GM18870 (cell line): ENCODE data around the gene ACAD9.
"Not testable (repeated sequence)": the region's sequence is repeated elsewhere in the genome, so short reads cannot be mapped to it uniquely, and the experiment has no call there.

Source experiments
- ATAC-seq: cut with Tn5 transposase; IDR thresholded peaks from one replicate; pipeline ENCODE4 v1.9.1; 2021; ENCODE audit warnings: moderate library complexity; ENCODE audit not compliant: unreplicated experiment

Gene ACAD9

DNA sequence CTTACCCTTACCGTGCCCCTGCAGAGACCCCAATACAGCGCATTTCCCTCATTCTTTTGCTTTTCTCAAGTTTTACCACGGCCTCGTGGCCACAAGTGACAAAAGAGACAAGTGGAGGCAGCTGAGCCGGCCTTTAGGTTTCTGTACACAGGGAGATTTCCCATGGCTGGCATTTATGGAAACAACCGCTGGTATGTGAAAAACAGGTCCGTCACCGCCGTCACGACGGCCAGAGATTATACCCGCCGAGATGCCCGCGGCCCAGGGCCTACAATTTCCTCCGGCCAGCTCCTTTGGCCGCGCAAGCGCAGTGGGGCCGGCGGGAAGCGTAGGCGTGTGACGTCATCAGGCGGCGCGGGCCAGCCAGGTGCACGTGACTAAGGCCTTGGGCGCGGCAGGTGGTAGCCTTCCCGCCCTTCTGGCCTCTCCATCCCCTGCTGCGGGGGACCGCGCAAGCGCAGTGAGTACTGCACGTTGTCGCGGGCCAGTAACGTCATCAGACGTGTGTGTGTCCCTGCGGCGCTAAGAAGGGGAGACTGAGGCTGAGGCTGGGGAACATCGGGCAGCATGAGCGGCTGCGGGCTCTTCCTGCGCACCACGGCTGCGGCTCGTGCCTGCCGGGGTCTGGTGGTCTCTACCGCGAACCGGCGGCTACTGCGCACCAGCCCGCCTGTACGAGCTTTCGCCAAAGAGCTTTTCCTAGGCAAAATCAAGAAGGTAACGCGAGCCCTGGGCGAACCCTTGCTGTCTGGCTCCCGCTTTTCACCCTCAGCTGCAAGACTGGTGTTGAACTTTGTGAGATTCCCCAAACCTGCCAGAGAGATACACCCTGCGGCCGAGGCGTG is at the start of gene ACAD9:
ACAD9 (plus strand) TSS at position 496 of the 845 bp plus-strand sequence; CDS start at position 568, 72 bp downstream.
- peak; percentile 80 for ATAC-seq

DNA sequence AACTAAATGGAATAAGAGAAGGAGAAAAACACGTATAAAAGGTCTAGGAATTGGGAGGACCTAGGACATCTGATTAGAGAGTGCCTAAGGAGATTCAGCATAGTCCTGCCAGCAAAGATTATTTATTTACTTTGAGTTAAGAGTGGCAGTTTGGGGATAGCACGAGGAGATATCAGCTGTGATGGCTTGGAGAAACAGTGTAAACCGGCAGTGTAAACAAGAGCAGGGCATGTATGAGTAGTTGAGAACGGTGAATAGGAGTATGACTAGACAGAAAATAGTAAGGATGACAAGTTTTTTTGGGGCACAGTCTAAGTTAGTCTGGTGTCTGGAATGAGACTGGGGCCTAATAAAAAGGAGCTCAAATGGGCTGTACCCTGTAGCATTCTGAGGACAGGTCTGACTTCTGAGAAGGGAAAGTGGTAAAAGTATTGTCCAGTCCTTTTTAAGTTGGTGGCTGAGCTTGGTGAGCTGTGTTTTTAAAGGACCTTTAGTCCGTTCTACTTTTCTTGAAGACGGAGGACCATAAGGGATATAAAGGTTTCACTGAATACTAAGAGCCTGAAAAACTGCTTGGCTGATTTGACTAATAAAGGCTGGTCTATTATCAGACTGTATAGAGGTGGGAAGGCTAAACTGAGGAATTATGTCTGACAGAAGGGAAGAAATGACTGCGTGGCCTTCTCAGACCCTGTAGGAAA is 49.3 kb upstream of the ACAD9 start:
- ATAC-seq, result not testable (repeated sequence)

DNA sequence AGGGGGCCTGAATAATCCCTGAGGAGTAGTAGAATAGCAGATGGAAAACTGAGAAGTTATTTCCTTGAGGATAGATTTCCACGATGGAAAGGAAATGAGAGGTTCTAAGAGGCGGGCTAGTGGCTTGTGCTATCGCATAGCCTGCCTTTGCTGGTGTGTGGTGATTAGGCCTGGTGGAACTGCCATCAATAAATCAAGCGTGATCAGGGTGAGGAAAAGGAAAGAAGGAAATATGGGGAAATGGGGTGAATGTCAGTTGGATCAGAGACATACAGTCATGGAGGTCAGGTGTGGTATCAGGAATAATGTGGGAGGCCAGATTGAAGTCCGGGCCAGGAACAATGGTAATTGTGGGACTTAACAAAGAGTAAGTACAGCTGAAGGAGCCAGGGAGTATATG is 48.7 kb upstream of the ACAD9 start:
- ATAC-seq, result not testable (repeated sequence)

DNA sequence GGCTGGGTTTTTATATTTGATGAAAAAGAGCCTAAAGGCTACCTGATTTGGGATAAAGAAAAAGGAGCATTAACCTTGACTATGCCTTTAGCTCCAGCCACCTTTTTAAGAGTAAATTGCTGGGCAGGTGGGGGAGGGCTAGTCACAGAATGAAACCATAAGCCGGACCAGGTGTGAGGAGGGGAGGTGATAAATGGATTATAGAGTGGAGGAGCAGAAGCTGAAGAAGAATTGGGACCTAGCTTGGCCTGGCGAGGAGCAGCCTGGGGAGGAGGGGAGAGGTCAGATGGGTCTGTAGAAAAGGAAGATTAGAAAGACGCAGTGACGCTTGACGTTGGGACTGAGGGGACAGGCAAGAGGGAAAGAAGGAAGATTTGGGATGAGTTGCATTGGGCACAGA is 46.4 kb upstream of the ACAD9 start:
- not testable (repeated sequence) for ATAC-seq

DNA sequence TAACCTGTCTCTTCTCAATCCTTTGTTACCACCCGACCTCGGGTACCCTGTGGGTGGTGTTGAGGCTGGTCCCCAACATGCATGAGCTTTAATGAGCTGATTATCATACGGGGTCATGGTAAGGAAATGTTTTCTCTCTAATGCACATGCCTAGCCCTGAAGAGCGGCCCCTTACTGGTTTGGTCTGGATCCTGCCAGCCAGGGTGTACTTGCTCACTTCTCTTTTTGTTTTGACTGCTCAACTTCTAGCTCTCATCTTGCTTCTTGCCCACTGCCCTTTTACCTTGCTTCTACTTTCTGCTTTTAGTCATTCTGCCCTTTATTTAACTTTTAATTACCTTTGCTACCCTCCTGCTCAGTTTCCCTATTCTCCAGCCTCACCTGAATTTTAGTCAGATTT is 44.3 kb upstream of the ACAD9 start:
- no peak for ATAC-seq

DNA sequence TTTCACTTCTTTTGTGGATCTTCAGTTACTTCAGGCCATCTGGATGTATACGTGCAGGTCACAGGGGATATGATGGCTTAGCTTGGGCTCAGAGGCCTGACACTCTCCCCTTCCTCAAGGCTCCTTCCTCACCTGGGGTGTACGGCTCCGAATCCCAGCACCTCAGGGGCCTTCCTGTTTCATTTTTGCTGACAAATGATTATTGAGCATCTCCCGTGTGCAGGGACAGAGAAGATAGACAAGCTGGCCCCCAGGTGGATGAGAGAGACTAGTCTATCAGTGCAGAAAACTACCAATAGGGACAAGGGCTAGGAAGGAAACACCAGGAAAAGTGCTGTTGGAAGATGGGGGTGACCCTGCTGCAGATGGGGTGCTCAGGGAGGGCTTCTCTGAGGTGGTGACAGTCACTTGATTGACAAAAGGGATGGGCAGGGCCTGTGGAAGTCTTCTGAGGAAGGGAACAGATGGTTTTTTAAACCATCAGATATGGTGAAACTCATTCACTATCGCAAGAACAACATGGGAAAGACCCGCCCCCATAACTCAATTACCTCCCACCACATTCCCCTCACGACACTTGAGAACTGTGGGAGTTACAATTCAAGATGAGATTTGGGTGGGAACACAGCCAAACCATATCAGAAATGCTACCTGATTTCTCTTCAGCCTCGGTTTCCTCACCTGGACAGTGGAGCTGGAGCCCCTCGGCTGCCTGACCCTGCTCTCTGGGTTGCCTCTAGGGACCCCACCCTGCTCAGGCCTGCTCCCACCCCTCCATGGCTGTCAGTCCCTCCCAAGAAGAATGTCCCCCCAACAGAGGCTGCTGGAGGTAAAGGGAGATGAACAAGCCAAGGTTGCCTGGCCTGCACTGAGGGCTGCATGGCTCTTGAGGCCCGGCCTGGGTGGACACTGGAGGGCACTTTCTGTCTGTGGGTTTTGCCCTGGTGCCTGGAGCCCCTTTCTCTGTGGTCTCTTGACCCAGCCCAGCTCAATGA is 37.2 kb upstream of the ACAD9 start:
- ATAC-seq, result no peak

DNA sequence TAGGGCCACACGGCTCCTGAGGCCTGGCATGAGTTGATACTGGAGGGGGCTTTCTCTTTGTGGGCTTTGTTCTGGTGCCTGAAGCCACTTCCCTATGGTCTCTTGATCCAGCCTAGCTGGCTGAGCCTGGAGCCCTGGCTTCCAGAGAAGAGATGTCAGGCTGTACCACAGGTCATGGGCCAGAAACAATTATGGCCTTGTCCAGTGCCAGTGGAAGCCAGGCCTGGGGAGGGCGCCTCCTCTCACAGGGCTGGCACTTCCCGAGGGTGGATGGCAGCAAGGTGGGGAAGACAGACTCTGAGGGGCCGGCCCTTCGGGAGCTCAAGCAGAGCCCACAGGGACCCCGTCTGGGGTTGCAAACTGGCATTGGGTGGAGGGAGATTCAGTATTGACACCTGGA is 34.9 kb upstream of the ACAD9 start:
- no peak for ATAC-seq

DNA sequence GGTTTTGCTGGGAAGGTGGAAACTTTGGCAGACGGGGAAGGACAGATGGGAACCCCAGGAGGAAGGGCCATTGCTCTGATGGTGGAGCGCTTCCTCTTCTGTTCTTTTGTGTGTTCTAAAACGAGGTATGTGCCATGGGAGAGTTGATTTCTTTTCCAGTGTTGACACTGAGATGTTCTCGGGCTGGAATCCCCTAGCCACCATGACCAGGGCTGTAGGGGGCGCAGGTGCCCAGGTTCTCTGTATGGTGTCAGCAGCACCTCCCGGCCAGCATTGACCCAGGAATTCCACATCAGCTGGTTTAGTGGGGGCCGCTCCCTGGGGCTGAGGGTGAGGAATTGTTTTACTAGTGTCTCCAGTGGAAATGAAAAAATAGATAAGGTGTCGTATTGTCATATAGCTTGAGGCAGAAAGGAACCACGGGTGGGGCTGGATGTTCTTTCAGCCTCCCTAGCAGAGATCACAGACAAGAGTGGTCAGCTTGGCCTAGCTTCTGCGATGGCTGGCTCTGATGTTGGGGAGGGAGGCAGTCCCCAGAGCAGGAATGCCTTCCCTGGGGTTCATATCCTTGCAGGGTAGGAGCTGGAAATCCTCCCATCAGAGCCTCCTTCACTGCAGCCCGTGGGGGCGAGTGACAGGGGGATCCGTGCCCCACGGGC is 34.2 kb upstream of the ACAD9 start:
- no peak for ATAC-seq

DNA sequence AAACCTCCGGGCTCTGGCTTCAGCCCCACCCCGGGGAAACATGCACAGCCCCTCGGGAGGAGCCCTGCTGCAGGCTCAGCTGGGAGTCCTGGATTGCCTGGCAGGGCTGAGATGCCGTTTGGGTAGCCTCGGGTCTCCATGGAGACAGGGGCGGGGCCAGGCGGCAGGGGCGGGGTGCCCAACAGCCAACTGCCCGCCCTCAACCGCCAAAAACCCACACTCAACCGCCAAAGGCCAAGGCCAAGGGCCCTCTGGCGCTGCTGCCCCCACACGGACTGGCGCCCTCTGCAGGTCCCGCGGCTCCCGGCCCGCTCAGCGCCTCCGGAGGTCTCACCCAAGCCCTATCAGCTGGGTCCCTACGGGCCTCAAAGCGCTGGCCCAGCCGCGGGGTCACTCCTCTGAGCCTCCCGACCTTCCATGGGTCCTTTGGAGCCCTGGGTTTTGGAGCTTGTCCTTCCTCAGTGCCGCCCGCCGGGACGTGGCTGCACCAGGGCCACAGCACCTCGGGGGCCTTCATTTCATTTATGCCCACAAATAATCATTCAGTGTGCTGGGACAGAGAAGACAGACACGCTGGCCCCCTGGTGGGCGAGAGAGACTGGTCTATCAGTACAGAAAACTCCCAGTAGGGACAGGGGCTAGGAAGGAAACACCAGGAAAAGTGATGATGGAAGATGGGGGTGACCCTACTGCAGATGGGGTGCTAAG is 33.5 kb upstream of the ACAD9 start:
- ATAC-seq, result no peak

DNA sequence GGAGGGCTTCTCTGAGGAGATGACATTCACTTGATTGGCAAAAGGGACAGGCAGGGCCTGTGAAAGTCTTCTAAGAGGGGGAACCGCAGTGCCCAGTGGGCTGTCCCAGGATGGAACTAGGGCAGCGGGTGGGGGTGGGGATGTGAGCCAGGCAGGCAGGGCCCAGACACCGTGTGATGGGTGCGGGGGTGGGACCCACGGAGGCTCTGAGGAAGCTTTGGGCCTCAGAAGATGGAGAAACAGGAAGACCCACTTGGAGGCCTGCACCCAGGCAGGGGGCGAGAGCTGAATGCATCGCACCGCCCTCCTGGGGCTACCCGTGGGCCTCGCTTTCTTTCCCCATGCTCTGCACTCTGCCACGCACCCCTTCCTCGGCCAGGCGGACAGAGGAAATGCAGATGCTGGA is 32.9 kb upstream of the ACAD9 start:
- ATAC-seq, result no peak

DNA sequence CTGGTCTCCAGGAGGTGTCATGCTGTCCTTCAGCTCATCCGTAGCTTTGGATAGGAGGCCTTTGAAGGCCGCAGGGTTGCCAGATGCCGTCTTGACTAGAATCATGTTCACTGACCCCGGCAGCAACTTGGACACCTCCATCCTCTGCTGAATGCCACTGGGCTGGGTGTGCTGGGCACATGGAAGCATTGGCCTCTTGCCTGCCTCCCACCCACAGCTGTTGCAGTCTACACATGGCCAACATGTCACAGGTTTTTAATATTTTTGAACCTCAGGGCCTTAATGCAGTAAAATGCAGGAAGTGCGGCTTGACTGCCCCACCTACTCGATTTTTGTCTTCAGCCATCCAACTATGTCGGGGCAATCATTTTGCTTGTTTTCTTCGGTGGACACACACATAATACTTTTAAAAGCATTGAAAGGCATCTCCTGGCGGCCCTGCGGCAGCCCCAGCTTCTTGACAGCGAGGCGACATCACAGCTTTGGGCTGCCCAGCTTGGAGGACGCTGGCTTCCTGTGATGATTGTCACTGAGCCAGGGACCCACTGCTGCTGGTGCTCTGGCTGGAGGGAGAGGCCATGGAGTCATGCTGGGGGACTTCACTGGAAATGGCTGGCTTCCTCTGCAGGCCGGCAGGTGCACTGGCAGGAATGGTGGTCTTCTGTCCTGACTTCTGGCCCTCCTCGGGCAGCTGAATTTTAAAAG is 31.6 kb upstream of the ACAD9 start:
- ATAC-seq, result no peak

DNA sequence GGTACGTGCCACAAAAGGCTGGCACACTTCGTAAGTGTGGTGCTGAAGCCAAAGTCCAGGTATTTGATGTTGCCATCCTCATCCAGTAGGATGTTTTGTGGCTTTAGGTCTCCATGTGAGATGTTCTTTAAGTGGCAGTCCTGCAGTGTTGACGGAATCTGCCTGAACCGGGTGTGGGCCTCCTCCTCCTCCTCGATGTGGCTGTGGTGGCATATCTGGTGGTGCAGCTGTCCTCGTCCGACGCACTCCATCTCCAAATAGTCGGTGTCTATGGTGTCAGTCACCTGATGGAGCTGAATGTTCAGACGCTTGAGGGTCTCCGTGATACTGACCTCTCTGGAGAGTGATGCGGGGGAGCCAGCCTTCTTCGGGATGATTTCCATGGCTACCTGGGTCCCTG is 30.5 kb upstream of the ACAD9 start:
- ATAC-seq, result no peak

DNA sequence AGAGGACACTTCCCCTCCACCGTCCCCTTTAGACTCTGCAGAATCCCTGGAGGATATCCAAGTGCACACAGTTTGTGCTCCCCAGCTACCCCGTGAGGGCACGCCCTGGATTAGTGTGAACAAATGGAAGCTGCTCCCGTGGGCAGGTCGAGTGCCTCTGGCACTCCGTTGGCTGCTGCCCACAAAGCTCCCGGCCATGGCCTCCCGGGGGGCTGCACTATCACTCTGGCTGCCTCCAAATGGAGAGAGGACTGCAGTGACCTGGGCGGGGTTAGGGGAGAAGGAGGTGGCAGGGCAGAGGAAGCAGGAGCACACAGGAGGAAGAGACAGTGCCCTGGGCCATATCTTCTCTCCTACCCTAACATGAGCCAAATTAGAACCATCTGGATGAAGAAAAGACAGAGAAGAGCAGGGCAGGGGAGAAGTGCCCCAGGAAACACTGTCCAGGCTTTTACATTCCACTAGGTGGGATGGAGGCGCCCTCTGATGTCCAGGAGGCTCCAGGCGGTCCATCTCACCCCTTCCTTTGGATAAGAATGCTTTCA is 29.4 kb upstream of the ACAD9 start:
- no peak for ATAC-seq

DNA sequence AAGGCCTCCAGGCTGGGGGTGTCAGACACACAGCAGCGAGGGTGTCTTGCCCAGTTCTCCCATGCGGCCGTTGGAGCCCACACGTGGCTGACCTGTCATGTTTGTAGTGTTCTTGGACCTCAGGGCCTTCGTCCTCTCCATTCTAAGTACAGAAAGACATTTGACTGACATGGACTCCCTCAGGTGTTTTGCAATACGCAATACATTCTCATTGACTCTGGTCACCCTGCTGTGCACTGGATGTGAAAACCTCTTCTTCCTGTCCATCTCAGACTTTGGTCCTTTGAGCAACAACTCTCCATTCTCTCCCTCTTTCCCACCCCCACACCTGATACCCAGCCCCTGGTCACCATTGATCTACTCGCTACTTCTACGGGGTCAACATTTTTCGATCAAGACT is 28.9 kb upstream of the ACAD9 start:
- no peak for ATAC-seq

DNA sequence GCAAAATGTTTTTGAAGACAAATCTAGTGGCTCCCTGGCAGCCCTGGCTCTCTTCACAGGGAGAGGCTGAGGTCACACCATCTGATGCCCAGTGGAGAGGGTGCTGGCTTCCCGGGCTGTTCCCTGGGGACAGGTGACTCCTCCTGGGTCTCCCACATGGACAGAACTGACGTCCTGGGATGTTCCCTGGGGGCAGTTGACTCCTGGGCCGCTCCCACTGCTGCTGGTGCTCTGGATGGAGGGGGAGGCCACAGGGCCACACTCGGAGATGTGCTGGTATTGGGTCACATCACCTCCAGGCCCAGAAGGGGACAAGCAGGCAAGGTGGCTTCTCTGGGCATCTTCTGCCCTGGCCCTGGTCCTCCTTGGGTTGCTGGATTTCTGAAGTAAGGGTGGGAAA is 27.8 kb upstream of the ACAD9 start:
- no peak for ATAC-seq

DNA sequence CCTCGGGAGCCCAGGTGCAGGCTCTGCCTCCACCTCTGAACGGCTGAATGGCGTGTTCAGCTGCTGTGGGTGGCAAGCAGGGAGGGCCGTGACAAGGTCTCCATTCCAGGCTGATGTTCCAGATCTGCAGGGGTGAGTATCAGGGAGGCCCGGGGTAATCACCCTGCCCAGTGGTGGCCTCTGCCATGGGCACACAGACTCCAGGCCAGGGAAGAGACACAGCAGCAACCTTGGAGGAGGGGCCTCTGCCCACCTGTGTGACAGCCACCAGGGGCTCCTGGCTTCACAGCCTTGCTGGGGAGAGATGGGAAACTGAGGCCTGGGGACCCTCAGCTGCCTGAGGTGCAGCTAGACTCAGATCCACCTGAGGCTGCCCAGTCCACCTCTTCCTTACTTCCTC is 25.6 kb upstream of the ACAD9 start:
- ATAC-seq, result no peak

DNA sequence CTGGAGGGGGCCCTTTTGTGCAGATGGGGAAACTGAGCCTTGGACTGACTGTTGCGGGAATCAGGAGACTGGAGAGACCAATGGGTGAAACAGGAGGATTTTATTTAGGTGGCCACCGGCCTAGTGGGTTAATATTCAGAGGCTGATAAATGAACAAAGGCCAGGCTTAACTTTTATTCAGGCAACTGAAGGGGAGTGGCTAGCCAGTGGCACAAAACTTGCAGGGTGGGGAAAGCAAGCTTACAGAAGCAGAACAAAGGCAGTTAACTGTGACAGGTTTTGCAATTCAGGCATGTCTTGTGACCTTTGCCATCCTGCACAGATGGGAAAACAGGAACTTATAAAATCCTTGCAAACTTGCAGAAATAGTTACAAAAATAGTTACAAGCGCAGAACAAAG is 24.9 kb upstream of the ACAD9 start:
- ATAC-seq, result no peak

DNA sequence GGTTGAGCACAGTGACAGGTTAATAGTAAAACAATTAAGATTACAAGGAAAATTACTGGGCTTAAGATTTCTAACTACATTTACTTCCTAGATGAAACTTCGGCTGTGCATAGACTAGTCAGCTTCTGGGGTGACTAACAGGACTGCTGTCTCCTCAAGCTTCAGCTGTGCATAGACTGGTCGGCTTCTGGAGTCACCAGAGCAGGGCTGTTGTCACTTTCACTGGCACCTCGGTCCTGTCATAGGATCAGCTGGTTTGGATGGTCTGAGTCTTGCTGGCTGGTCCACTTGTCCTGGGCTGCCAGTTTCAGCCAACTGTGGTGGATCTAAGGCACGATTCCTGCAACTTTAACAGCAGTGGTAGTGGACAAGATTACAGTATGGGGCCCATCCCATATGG is 23.9 kb upstream of the ACAD9 start:
- ATAC-seq, result no peak

DNA sequence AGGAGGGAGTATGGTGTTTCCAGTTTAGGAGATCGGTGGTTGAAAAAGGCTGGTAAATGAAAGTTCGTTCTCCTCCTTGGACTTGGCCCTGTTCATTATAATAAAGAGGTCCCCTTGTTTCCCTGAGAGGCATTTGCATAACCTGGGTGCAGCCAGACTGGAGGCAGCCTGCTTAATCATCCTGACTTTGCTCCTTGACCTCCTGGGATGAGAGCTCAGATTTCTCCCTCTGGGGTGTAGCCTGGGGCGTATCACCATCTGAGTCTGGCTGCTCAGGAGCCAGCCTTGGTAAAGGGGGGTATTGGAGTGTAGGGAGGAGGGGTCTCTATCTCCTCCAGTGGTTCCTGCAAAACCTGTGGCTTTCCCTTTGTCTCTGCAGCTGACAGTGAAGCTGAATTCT is 21.3 kb upstream of the ACAD9 start:
- ATAC-seq, result no peak
